Esophagus (tissue), 2 donors: ENCODE measurements around the gene QSOX2. TPM values are rescaled to one million over a fixed set of nuclear protein-coding genes. Genes with fewer than 3 reads are reported as not detected.

Experiments
- H3K27ac ChIP-seq, 2 donors: one replicate each; pipeline ENCODE4 v1.5.1; 2013; ENCODE audit warnings: low read depth in 2 of 2, mild to moderate bottlenecking in 2 of 2, inconsistent platforms in 1 of 2, low read length in 1 of 2, moderate library complexity in 1 of 2
- H3K27me3 ChIP-seq, 2 donors: one replicate each; pipeline ENCODE4 v1.6.1; 2013; ENCODE audit warnings: low read length in 2 of 2, control low read depth in 1 of 2, mild to moderate bottlenecking in 1 of 2; ENCODE audit not compliant: insufficient read depth in 2 of 2, control insufficient read depth in 1 of 2
- H3K36me3 ChIP-seq, 2 donors: one replicate each; pipeline ENCODE4 v1.6.1; 2013; ENCODE audit warnings: low read length in 1 of 2; ENCODE audit not compliant: control insufficient read depth in 2 of 2, insufficient read depth in 2 of 2
- H3K4me1 ChIP-seq, 2 donors: one replicate each; pipeline ENCODE4 v1.6.1; 2013; ENCODE audit warnings: low read length in 1 of 2; ENCODE audit not compliant: control insufficient read depth in 2 of 2, insufficient read depth in 2 of 2
- H3K4me3 ChIP-seq, 2 donors: one replicate each; pipeline ENCODE4 v1.5.1; 2013; ENCODE audit warnings: low read length in 2 of 2, mild to moderate bottlenecking in 2 of 2, low read depth in 1 of 2, moderate library complexity in 1 of 2
- H3K9me3 ChIP-seq, 2 donors: one replicate each; pipeline ENCODE4 v1.6.1; 2013; ENCODE audit warnings: mild to moderate bottlenecking in 2 of 2, low read depth in 1 of 2, low read length in 1 of 2, moderate library complexity in 1 of 2; ENCODE audit not compliant: control insufficient read depth in 2 of 2, insufficient read depth in 1 of 2
- WGBS, 2 donors: extraction: QIAGEN DNeasy Blood & Tissue Kit; methylation state at CpG; one replicate each; pipeline ENCODE4 v1.1.7; 2013; 5-methylcytosine and 5-hydroxymethylcytosine counted together
- polyA plus RNA-seq, 2 donors: library from polyadenylated mRNA; stranded (reverse); fragments of 200-250 nt; gene quantifications; one replicate each; pipeline ENCODE4 v1.2.3, GENCODE V29; 2013
- donor health status: healthy with polysubstance abuse.
- donor health status: Bipolar disorder and iron deficiency.

Gene QSOX2
- polyA plus RNA-seq, 2 donors, result 2.6 to 3.6 TPM

- no peak overlapping the region for H3K27ac ChIP-seq
- H3K9me3 ChIP-seq, result peaks cover 0 to 3% of the 10 kb centered on the region in 2 donors
- peaks cover 14 to 63% of the 10 kb centered on the region in 2 donors for H3K27me3 ChIP-seq
- H3K4me3 ChIP-seq, result no peak overlapping the region
- H3K4me1 ChIP-seq, result peaks cover 5 to 7% of the 10 kb centered on the region in 2 donors
- no peaks in the 10 kb centered on the region for H3K36me3 ChIP-seq
- WGBS, 2 donors, result 10% methylated on average over 75 to 85 of the region's 85 CpGs
Observed at GRCh38 chr9:136201609-136202453, 43.8 kb downstream of the QSOX2 start.

DNA sequence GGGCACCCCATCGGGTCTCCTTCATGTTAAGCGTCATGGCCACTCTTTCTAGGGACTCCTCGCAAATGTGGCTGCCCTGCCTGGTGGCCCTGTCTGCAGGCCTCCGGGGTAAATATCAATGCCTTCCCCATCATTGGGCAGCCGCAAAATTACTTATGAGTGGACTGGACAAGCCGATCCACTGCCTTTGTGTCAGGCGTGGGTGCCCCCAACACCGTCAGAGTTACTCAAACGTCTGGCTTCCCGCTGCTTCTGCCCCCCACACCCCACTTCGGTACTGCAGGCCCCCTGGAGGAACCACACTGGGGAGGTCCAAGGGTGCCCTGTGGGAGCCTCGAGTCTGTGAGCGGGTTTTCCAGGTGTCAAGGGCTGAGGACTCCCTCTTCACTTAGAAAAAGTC is 44.4 kb downstream of the QSOX2 start:
- peaks cover 14 to 69% of the 10 kb centered on the region in 2 donors for H3K27me3 ChIP-seq
- no peak overlapping the region for H3K27ac ChIP-seq
- WGBS, 2 donors, result 53 to 63% methylated on average over 13 of the region's 13 CpGs
- H3K4me3 ChIP-seq, result no peak overlapping the region
- peaks cover 7 to 8% of the 10 kb centered on the region in 2 donors for H3K4me1 ChIP-seq
- H3K9me3 ChIP-seq, result peaks cover 0 to 3% of the 10 kb centered on the region in 2 donors
- no peaks in the 10 kb centered on the region for H3K36me3 ChIP-seq

- Histone ChIP-seq H3K27me3 (peaks cover 19 to 76% of the 10 kb centered on the region in 2 donors), H3K4me1 (peaks cover 7 to 8% of the 10 kb centered on the region in 2 donors), H3K27ac (no peak overlapping the region), H3K4me3 (no peak overlapping the region), H3K9me3 (peaks cover 0 to 3% of the 10 kb centered on the region in 2 donors), H3K36me3 (no peaks in the 10 kb centered on the region)
- WGBS, 2 donors, result 43 to 57% methylated on average over 19 of the region's 19 CpGs
Observed at GRCh38 chr9:136200424-136200823, 45.2 kb downstream of the QSOX2 start.

DNA sequence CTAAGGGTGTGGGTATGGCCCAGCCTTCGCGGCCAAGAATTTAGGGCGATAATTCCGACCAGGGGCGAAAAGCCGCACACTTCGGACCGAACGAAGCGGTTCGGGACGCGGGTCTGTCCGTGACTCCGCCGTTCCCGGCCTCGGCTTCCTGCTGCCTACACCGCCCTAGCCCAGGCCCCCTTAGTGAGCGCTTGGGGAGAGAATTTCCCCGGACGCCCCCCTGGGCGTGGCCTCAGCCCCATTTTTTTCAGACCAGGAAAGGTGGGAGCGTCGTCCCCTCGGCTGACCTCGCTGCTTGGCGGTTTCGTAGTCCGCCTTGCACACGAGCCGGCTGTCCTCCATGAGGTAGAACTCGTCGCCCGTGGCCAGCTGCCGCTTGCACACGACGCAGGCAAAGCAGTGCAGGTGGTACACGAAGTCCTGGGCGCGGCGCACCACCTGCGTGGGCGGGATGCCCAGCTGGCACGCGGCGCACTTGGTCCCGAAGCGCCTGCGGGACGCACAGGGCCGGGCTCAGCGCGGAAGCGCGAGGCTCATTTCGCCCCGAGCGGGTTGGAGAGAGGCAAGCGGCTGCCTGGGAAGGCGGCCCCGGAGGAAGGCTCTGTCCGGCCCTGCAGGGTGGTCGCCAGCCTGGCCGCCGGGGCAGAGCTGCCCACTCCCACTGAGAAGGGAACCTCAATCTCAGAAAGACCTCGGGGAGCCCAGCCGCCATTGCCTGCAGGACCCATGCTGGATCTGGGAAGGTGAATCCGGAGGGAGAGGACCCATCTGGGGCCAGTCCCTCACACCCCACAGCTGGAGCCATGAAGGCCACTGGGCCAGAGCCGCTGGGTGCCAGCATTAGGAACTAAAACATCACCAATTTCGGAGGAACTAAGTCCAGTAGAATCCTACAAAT is 46.0 kb downstream of the QSOX2 start:
- WGBS, 2 donors, result 10 to 12% methylated on average over 71 of the region's 71 CpGs
- peaks cover 19 to 77% of the 10 kb centered on the region in 2 donors for H3K27me3 ChIP-seq
- peaks cover 7 to 8% of the 10 kb centered on the region in 2 donors for H3K4me1 ChIP-seq
- H3K9me3 ChIP-seq, result peaks cover 0 to 3% of the 10 kb centered on the region in 2 donors
- no peaks in the 10 kb centered on the region for H3K36me3 ChIP-seq
- H3K4me3 ChIP-seq, result no peak overlapping the region
- no peak overlapping the region for H3K27ac ChIP-seq

- peaks cover 5 to 7% of the 10 kb centered on the region in 2 donors for H3K4me1 ChIP-seq
- H3K36me3 ChIP-seq, result no peaks in the 10 kb centered on the region
- H3K9me3 ChIP-seq, result peaks cover 0 to 3% of the 10 kb centered on the region in 2 donors
- H3K27me3 ChIP-seq, result peaks cover 13 to 76% of the 10 kb centered on the region in 2 donors
- no peak overlapping the region for H3K4me3 ChIP-seq
- 2% methylated on average over 52 to 62 of the region's 62 CpGs for WGBS, 2 donors
- H3K27ac ChIP-seq, result no peak overlapping the region
Observed at GRCh38 chr9:136198605-136199083, 47.0 kb downstream of the QSOX2 start.

GRCh38 chr9:136197930-136198604 is 47.5 kb downstream of the QSOX2 start:
- H3K4me1 ChIP-seq, result peaks cover 5 to 7% of the 10 kb centered on the region in 2 donors
- no peaks in the 10 kb centered on the region for H3K36me3 ChIP-seq
- H3K27ac ChIP-seq, result no peak overlapping the region
- WGBS, 2 donors, result 11 to 17% methylated on average over 14 to 18 of the region's 18 CpGs
- no peak overlapping the region for H3K4me3 ChIP-seq
- peaks cover 18 to 81% of the 10 kb centered on the region in 2 donors for H3K27me3 ChIP-seq
- H3K9me3 ChIP-seq, result peaks cover 0 to 3% of the 10 kb centered on the region in 2 donors

DNA sequence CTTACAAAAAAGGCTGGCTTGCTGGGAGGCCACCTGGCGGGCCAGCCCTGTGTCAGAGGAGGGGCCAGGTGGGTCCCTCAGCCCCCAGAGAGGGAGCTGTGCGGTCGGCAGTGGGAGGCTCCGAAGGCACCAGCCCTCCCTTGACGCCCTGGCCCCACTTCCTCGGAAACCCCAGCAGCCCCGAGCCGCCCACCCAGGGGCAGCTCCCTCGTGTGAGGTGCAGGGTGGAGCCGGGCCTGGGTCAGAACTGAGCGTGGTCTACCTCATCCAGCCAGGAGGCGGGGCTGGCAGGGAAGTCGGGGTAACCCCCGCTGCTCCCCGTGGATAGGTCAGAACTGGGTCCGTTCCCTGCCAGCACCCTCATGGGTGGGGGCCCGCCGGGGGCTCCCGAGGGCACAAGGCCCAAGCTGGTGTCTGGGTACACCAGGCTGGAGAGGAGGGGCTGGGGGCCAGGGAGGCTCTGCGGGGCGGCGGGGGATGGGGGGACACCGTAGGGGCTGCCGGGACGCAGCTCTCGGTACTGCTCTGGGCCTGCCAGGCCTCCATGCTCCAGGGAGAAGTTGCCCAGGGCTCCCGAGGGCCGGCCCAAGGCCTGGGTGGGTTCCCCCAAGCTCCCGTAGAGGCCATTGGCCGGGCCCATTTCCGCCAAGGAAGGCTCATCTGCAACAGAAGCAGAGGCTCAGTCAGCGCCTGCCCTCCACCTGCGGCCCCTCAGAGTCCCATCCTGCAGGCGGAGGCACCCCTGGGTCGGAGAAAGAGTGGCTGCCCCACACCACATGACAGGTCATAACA is 48.3 kb downstream of the QSOX2 start:
- Histone ChIP-seq H3K36me3 (no peaks in the 10 kb centered on the region), H3K9me3 (peaks cover 0 to 3% of the 10 kb centered on the region in 2 donors), H3K4me1 (peaks cover 5 to 7% of the 10 kb centered on the region in 2 donors), H3K27ac (no peak overlapping the region), H3K27me3 (peaks cover 15 to 77% of the 10 kb centered on the region in 2 donors), H3K4me3 (no peak overlapping the region)
- WGBS, 2 donors, result 11 to 13% methylated on average over 28 to 35 of the region's 35 CpGs

GRCh38 chr9:136196404-136197083 is 49.1 kb downstream of the QSOX2 start:
- no peak overlapping the region for H3K4me3 ChIP-seq
- no peaks in the 10 kb centered on the region for H3K36me3 ChIP-seq
- peaks cover 0 to 3% of the 10 kb centered on the region in 2 donors for H3K9me3 ChIP-seq
- H3K4me1 ChIP-seq, result peaks cover 5 to 10% of the 10 kb centered on the region in 2 donors
- peaks cover 19 to 69% of the 10 kb centered on the region in 2 donors for H3K27me3 ChIP-seq
- WGBS, 2 donors, result 2 to 3% methylated on average over 15 to 16 of the region's 16 CpGs
- no peak overlapping the region for H3K27ac ChIP-seq
